ENCODE results near the gene CD55. TPM values are rescaled to one million over a fixed set of nuclear protein-coding genes. Genes with fewer than 3 reads are reported as not detected.

Gene CD55
- total and polyA plus RNA-seq, 9 donors = 32.8 to 237 (median 89.7) TPM

GRCh38 chr1:207334337-207334736, 12.9 kb downstream of the CD55 start:
- TF ChIP-seq EP300 (IDR thresholded peaks at IDR 0.05) (no peak), POLR2A (IDR thresholded peaks at IDR 0.05) (no peak), CTCF (IDR thresholded peaks at IDR 0.05) (no peak)
- no peaks in the 10 kb centered on the region for H3K27me3 ChIP-seq
- no peaks in the 10 kb centered on the region for H3K36me3 ChIP-seq
- intact Hi-C loops (cut with DNase I) = no loop called here
- whole genome bisulfite sequencing, 3 donors = 96 to 99% (median 97%) methylated on average over 1 of the region's 1 CpG
- no peak for DNase-seq
- no peaks in the 10 kb centered on the region for H3K4me1 ChIP-seq (ENCODE audit: insufficient read depth)
- H3K27ac ChIP-seq = no peak overlapping the region
- no peak overlapping the region for H3K4me3 ChIP-seq
- H3K9me3 ChIP-seq = no peaks in the 10 kb centered on the region

- 94 to 98% (median 97%) methylated on average over 3 of the region's 3 CpGs for WGBS, 3 donors
- H3K27me3 ChIP-seq = no peaks in the 10 kb centered on the region
- H3K9me3 ChIP-seq = no peaks in the 10 kb centered on the region
- H3K4me3 ChIP-seq = no peak overlapping the region
- DNase-seq = no peak
- intact Hi-C loops (cut with DNase I) = no loop called here
- TF ChIP-seq CTCF (IDR thresholded peaks at IDR 0.05) = no peak
- no peak for TF ChIP-seq POLR2A (IDR thresholded peaks at IDR 0.05)
- TF ChIP-seq EP300 (IDR thresholded peaks at IDR 0.05) = no peak
- no peaks in the 10 kb centered on the region for H3K4me1 ChIP-seq (ENCODE audit: insufficient read depth)
- no peaks in the 10 kb centered on the region for H3K36me3 ChIP-seq
- no peak overlapping the region for H3K27ac ChIP-seq
Measured at GRCh38 chr1:207335138-207335537, 13.7 kb downstream of the CD55 start.

- H3K27me3 ChIP-seq = no peaks in the 10 kb centered on the region
- TF ChIP-seq EP300 (IDR thresholded peaks at IDR 0.05) = no peak
- no peak for TF ChIP-seq CTCF (IDR thresholded peaks at IDR 0.05)
- no peak for TF ChIP-seq POLR2A (IDR thresholded peaks at IDR 0.05)
- H3K9me3 ChIP-seq = no peaks in the 10 kb centered on the region
- H3K4me3 ChIP-seq = no peak overlapping the region
- H3K36me3 ChIP-seq = no peaks in the 10 kb centered on the region
- no peak overlapping the region for H3K27ac ChIP-seq
- no peak for DNase-seq
- intact Hi-C loops (cut with DNase I) = no loop called here
- no peaks in the 10 kb centered on the region for H3K4me1 ChIP-seq (ENCODE audit: insufficient read depth)
- WGBS, 3 donors = 86 to 89% (median 87%) methylated on average over 6 of the region's 6 CpGs
Measured at GRCh38 chr1:207335695-207336363, 14.4 kb downstream of the CD55 start.

GRCh38 chr1:207336559-207337467, 15.3 kb downstream of the CD55 start:
- Histone ChIP-seq H3K4me1 (ENCODE audit: insufficient read depth) (no peaks in the 10 kb centered on the region), H3K4me3 (no peak overlapping the region), H3K36me3 (no peaks in the 10 kb centered on the region), H3K27ac (no peak overlapping the region), H3K27me3 (no peaks in the 10 kb centered on the region), H3K9me3 (no peaks in the 10 kb centered on the region)
- DNase-seq = no peak
- intact Hi-C loops (cut with DNase I) = no loop called here
- TF ChIP-seq EP300 (IDR thresholded peaks at IDR 0.05) = no peak
- TF ChIP-seq CTCF (IDR thresholded peaks at IDR 0.05) = no peak
- no peak for TF ChIP-seq POLR2A (IDR thresholded peaks at IDR 0.05)
- 51 to 65% (median 57%) methylated on average over 3 of the region's 3 CpGs for WGBS, 3 donors
